A549 (cell line): ENCODE data around the gene GSAP. TPM values are rescaled to one million over a fixed set of nuclear protein-coding genes. Genes with fewer than 3 reads are reported as not detected.

Experiments
- ATAC-seq, 2 experiments: fragments of 200-7000 bp in 1 of 2; fragments of >200 bp in 1 of 2; cut with Nextera tagmentation in 1 of 2; cut with Tn5 transposase in 1 of 2; 3 replicates each; pipeline versions ENCODE4 v1.8.0 to v1.9.1; 2018 to 2020; ENCODE audit warnings: mild to moderate bottlenecking in 1 of 2, moderate library complexity in 1 of 2
- CTCF ChIA-PET: fragments of 300-600 bp; sonication (Branson Sonifier 250); formaldehyde crosslinking; extraction: SDS; loops from one replicate; lab custom pipeline; 2021; ENCODE audit warnings: antibody characterized with exemption, inconsistent platforms; lab: Yijun Ruan, JAX
- POLR2A ChIA-PET: fragments of 350-600 bp; formaldehyde crosslinking; extraction: SDS; loops from one replicate; lab custom pipeline; 2021; ENCODE audit warnings: antibody characterized with exemption, inconsistent platforms; lab: Yijun Ruan, JAX
- DNase-seq, 2 experiments: peaks; one replicate each; pipeline versions ENCODE4 v3.0.0 to v3.0.0-alpha.2; 2011 to 2016; ENCODE audit warnings: low read depth in 1 of 2, low spot score in 1 of 2
- FAIRE-seq: peaks from 2 replicates; lab custom pipeline; 2011; peaks lifted over from hg19 to GRCh38; lab: Jason Lieb, UNC
- H3K27ac ChIP-seq, 2 experiments: fragments of >200 bp; sonication (Bioruptor Twin); formaldehyde crosslinking; 3 replicates each; pipeline ENCODE4 v1.5.1; 2016 to 2017
- H3K4me1 ChIP-seq: fragments of >200 bp; sonication (Bioruptor Twin); formaldehyde crosslinking; 3 replicates; pipeline ENCODE4 v1.6.1; 2016
- H3K4me2 ChIP-seq: fragments of >200 bp; sonication (Bioruptor Twin); formaldehyde crosslinking; 3 replicates; pipeline ENCODE4 v1.6.1; 2016
- H3K4me3 ChIP-seq: fragments of >200 bp; sonication (Bioruptor Twin); formaldehyde crosslinking; 3 replicates; pipeline ENCODE4 v1.5.1; 2016
- H3K9me3 ChIP-seq: fragments of >200 bp; sonication (Bioruptor Twin); formaldehyde crosslinking; 3 replicates; pipeline ENCODE4 v1.6.1; 2016
- BCL3 ChIP-seq: fragments of >200 bp; sonication (Bioruptor Twin); formaldehyde crosslinking; IDR thresholded peaks from 3 replicates; pipeline ENCODE4 v1.6.1; 2016
- EHF ChIP-seq: fragments of 250-450 bp; sonication (Bioruptor Pico); IDR thresholded peaks from 2 replicates; pipeline ENCODE4 v1.5.0; 2020; ENCODE audit warnings: mild to moderate bottlenecking
- ELK1 ChIP-seq: fragments of 150-350 bp; IDR thresholded peaks from 2 replicates; pipeline ENCODE4 v1.6.1; 2014; ENCODE audit warnings: low read depth, mild to moderate bottlenecking, low read length
- ESRRA ChIP-seq: fragments of 150-350 bp; IDR thresholded peaks from 2 replicates; pipeline ENCODE4 v1.6.1; 2014; ENCODE audit warnings: mild to moderate bottlenecking, low read length, borderline replicate concordance
- FOSL2 ChIP-seq, 2 experiments: fragments of 450-650 bp in 1 of 2; fragments of >200 bp in 1 of 2; sonication (Bioruptor Twin) in 1 of 2; formaldehyde crosslinking; IDR thresholded peaks; 2 replicates each; pipeline versions ENCODE4 v1.5.0 to v1.6.1; 2016 to 2020; ENCODE audit warnings: mild to moderate bottlenecking in 1 of 2, moderate library complexity in 1 of 2
- GATA3 ChIP-seq: IDR thresholded peaks from 2 replicates; pipeline ENCODE4 v1.6.1; 2012; ENCODE audit warnings: borderline replicate concordance
- HEYL ChIP-seq: fragments of 250-450 bp; sonication (Bioruptor Pico); IDR thresholded peaks from 2 replicates; pipeline ENCODE4 v1.8.0; 2021; ENCODE audit warnings: mild to moderate bottlenecking, moderate library complexity
- HOXB5 ChIP-seq: fragments of 250-450 bp; sonication (Bioruptor Pico); IDR thresholded peaks from 2 replicates; pipeline ENCODE4 v1.5.0; 2020; ENCODE audit warnings: mild to moderate bottlenecking, moderate library complexity
- JUNB ChIP-seq: fragments of >200 bp; sonication (Bioruptor Twin); formaldehyde crosslinking; IDR thresholded peaks from 2 replicates; pipeline ENCODE4 v1.6.1; 2016
- KDM1A ChIP-seq: fragments of 200-600 bp; sonication (generic); IDR thresholded peaks from 2 replicates; pipeline ENCODE4 v1.6.1; 2016; ENCODE audit warnings: low read depth, mild to moderate bottlenecking
- MAFK ChIP-seq: fragments of 450-650 bp; IDR thresholded peaks from 2 replicates; pipeline ENCODE4 v1.6.1; 2014; ENCODE audit not compliant: partially characterized antibody
- MAZ ChIP-seq: fragments of 150-350 bp; IDR thresholded peaks from 2 replicates; pipeline ENCODE4 v1.6.1; 2014; ENCODE audit warnings: antibody characterized with exemption, low read depth, low read length, borderline replicate concordance
- NFE2L2 ChIP-seq: fragments of 150-350 bp; conservative IDR thresholded peaks from 2 replicates; pipeline ENCODE4 v1.6.1; 2014; ENCODE audit warnings: low read length
- POLR2AphosphoS2 ChIP-seq: conservative IDR thresholded peaks from 2 replicates; pipeline ENCODE4 v1.6.1; 2012; ENCODE audit warnings: low read length, improper control_type of control experiment, inconsistent platforms
- TFCP2L1 ChIP-seq: fragments of 250-450 bp; sonication (Bioruptor Pico); IDR thresholded peaks from 2 replicates; pipeline ENCODE4 v1.5.0; 2021; ENCODE audit warnings: mild to moderate bottlenecking
- WGBS: methylation state at CpG from one replicate; pipeline ENCODE4 v1.1.6; 2017; ENCODE audit errors: missing lambda C conversion rate; 5-methylcytosine and 5-hydroxymethylcytosine counted together
- polyA plus RNA-seq, 4 experiments: library from polyadenylated mRNA; depleted of rRNA in 3 of 4; stranded (reverse); fragments of >200 nt; fragmentation: RNase III in 1 of 4; extraction: RNeasy Plus Mini Kit Qiagen cat#74134 plus additional on column Dnase treatment in 1 of 4; gene quantifications; 2 replicates in 3 of 4; 3 replicates in 1 of 4; pipeline ENCODE4 v1.2.3, GENCODE V29; 2011 to 2017
- TF ChIP-seq, protein P1 (sequence below): fragments of >200 bp; sonication (Bioruptor Twin); formaldehyde crosslinking; IDR thresholded peaks from 3 replicates; pipeline ENCODE4 v1.5.1; 2016
- TF ChIP-seq, protein P2 (sequence below): IDR thresholded peaks from 2 replicates; pipeline ENCODE4 v1.6.1; 2012; ENCODE audit warnings: low read depth, borderline replicate concordance
- TF ChIP-seq, protein P3 (sequence below): fragments of 450-650 bp; IDR thresholded peaks from 2 replicates; pipeline ENCODE4 v1.6.1; 2014; ENCODE audit warnings: antibody characterized with exemption
- TF ChIP-seq, protein P4 (sequence below): fragments of 250-450 bp; sonication (Bioruptor Pico); IDR thresholded peaks from 2 replicates; pipeline ENCODE4 v1.5.0; 2021; ENCODE audit warnings: mild to moderate bottlenecking, moderate library complexity, borderline replicate concordance

The GSAP gene
- polyA plus RNA-seq, 2 of the 4 experiments (the other 2 are of a cell fraction) = 4.1 to 18.6 TPM

GRCh38 chr7:77386165-77386822 is 29.9 kb downstream of the GSAP start:
- no peak for FAIRE-seq
- Histone ChIP-seq H3K4me2 (no peak overlapping the region), H3K4me3 (no peak overlapping the region), H3K4me1 (peaks cover 4% of the 10 kb centered on the region; the same call in 1 of the 3 replicates), H3K9me3 (no peaks in the 10 kb centered on the region), H3K27ac (no peak overlapping the region)
- TF ChIP-seq NFE2L2 (no peak), TFCP2L1 (CRISPR knock-in tag) (no peak), POLR2AphosphoS2 (no peak), BCL3 (no peak), ELK1 (no peak), HOXB5 (CRISPR knock-in tag) (no peak), KDM1A (no peak), EHF (no peak), HEYL (CRISPR knock-in tag) (no peak), JUNB (no peak), ESRRA (no peak), GATA3 (no peak), MAFK (no peak), MAZ (no peak), FOSL2 (IDR thresholded peaks at IDR 0.05) (no peak), FOSL2 (CRISPR knock-in tag; IDR thresholded peaks at IDR 0.05) (no peak)
- TF ChIP-seq, protein P1, sequence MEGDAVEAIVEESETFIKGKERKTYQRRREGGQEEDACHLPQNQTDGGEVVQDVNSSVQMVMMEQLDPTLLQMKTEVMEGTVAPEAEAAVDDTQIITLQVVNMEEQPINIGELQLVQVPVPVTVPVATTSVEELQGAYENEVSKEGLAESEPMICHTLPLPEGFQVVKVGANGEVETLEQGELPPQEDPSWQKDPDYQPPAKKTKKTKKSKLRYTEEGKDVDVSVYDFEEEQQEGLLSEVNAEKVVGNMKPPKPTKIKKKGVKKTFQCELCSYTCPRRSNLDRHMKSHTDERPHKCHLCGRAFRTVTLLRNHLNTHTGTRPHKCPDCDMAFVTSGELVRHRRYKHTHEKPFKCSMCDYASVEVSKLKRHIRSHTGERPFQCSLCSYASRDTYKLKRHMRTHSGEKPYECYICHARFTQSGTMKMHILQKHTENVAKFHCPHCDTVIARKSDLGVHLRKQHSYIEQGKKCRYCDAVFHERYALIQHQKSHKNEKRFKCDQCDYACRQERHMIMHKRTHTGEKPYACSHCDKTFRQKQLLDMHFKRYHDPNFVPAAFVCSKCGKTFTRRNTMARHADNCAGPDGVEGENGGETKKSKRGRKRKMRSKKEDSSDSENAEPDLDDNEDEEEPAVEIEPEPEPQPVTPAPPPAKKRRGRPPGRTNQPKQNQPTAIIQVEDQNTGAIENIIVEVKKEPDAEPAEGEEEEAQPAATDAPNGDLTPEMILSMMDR = no peak
- TF ChIP-seq, protein P2, sequence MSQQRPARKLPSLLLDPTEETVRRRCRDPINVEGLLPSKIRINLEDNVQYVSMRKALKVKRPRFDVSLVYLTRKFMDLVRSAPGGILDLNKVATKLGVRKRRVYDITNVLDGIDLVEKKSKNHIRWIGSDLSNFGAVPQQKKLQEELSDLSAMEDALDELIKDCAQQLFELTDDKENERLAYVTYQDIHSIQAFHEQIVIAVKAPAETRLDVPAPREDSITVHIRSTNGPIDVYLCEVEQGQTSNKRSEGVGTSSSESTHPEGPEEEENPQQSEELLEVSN = no peak
- TF ChIP-seq, protein P3, sequence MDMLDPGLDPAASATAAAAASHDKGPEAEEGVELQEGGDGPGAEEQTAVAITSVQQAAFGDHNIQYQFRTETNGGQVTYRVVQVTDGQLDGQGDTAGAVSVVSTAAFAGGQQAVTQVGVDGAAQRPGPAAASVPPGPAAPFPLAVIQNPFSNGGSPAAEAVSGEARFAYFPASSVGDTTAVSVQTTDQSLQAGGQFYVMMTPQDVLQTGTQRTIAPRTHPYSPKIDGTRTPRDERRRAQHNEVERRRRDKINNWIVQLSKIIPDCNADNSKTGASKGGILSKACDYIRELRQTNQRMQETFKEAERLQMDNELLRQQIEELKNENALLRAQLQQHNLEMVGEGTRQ = no peak
- TF ChIP-seq, protein P4, sequence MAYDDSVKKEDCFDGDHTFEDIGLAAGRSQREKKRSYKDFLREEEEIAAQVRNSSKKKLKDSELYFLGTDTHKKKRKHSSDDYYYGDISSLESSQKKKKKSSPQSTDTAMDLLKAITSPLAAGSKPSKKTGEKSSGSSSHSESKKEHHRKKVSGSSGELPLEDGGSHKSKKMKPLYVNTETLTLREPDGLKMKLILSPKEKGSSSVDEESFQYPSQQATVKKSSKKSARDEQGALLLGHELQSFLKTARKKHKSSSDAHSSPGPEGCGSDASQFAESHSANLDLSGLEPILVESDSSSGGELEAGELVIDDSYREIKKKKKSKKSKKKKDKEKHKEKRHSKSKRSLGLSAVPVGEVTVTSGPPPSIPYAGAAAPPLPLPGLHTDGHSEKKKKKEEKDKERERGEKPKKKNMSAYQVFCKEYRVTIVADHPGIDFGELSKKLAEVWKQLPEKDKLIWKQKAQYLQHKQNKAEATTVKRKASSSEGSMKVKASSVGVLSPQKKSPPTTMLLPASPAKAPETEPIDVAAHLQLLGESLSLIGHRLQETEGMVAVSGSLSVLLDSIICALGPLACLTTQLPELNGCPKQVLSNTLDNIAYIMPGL = no peak
- no peak for DNase-seq
- ATAC-seq = no peak
- CTCF ChIA-PET = interaction anchor here (0.6 kb wide), 1 partner anchor 111 kb away, joined by 4 read pairs; no protein-coding TSS in a partner anchor
- 87% methylated on average over 7 of the region's 7 CpGs for WGBS
- POLR2A ChIA-PET = no interaction called here
